Measurements from ENCODE around the gene SIGLEC14.

DNA sequence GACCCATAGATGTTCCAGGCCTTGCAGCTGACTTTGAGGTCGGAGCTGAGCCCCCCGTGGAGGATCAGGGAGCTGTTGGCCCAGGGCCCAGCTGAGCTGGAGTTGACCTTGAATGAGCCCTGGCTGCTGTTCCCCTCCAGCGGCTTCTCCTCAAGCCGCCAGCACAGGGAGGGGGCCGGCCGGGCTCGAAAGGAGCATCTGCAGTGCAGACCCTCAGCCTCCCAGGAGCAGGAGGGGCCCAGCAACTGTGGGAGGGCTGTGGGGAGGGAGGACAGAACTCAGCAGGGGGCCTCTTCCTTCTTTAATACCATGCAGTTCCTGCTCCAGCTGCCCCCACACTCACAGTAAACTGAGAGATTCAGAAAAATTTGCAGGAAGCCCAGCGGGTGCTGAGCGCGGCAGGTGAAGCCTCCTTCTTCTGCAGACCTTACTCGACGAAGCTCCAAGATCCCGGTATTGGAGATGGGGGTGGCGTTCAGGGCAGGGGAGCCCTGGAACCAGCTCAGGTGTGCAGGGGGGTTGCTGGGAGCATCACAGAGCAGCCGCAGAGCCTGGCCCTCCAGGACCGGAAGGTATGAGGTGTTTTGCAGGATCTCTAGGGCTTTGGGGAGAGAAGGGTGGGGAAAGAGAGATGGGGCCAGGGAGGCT, 19.0 kb downstream of the SIGLEC14 start:
- TF ChIP-seq, protein P1, sequence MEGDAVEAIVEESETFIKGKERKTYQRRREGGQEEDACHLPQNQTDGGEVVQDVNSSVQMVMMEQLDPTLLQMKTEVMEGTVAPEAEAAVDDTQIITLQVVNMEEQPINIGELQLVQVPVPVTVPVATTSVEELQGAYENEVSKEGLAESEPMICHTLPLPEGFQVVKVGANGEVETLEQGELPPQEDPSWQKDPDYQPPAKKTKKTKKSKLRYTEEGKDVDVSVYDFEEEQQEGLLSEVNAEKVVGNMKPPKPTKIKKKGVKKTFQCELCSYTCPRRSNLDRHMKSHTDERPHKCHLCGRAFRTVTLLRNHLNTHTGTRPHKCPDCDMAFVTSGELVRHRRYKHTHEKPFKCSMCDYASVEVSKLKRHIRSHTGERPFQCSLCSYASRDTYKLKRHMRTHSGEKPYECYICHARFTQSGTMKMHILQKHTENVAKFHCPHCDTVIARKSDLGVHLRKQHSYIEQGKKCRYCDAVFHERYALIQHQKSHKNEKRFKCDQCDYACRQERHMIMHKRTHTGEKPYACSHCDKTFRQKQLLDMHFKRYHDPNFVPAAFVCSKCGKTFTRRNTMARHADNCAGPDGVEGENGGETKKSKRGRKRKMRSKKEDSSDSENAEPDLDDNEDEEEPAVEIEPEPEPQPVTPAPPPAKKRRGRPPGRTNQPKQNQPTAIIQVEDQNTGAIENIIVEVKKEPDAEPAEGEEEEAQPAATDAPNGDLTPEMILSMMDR (conservative IDR thresholded peaks at IDR 0.05) = no peak
- 0 out of 2 replicates have a peak, but pooled peaks have one; percentile 23 for TF ChIP-seq EZH2 (IDR thresholded peaks at IDR 0.05; ENCODE audit: low read depth)

Measured in PC-9 (cell line).